Measurements from ENCODE around the gene SUPT3H. TPM values are rescaled to one million over a fixed set of nuclear protein-coding genes. Genes with fewer than 3 reads are reported as not detected.

Gene SUPT3H
- total and polyA plus RNA-seq, 2 of the 8 experiments (the other 6 are each of a cell fraction or from before 2014, with no cell fraction given) = 18.8 to 23.0 TPM

- Histone ChIP-seq H3K23ac (ENCODE audit: insufficient read length) (no peak overlapping the region), H2AFZ (ENCODE audit: low read length) (no peak overlapping the region), H4K20me1 (replicated peaks in 1 of 2; ENCODE audit: control insufficient read depth in 1 of 2, insufficient read depth in 2 of 2, low read length in 2 of 2) (no peaks in the 10 kb centered on the region), H2BK12ac (ENCODE audit: low read depth, low read length) (no peak overlapping the region), H3K18ac (ENCODE audit: extremely low read depth, low read length) (no peak overlapping the region), H3K79me2 (ENCODE audit: control insufficient read depth in 1 of 2, insufficient read depth in 2 of 2, low read length in 2 of 2) (no peaks in the 10 kb centered on the region), H2AK5ac (ENCODE audit: low read depth, low read length) (no peak overlapping the region), H2BK20ac (ENCODE audit: low read length) (no peak overlapping the region), H3K9me3 (ENCODE audit: insufficient read depth in 2 of 2, low read depth in 1 of 2, low read length in 1 of 2) (peaks cover 0 to 2% of the 10 kb centered on the region in 2 experiments; a peak in 2 of 4 replicates), H4K91ac (replicated peaks; ENCODE audit: insufficient read length, low read length) (no peak overlapping the region), H3K4ac (replicated peaks; ENCODE audit: insufficient read length, low read depth, low read length) (no peak overlapping the region), H3K4me3 (ENCODE audit: extremely low read depth in 1 of 4, insufficient read depth in 2 of 4, low read depth in 3 of 4, low read length in 4 of 4) (no peak overlapping the region), H2BK15ac (ENCODE audit: low read length) (no peak overlapping the region), H3K23me2 (ENCODE audit: low read depth, low read length) (no peaks in the 10 kb centered on the region), H3K4me2 (ENCODE audit: insufficient read depth in 1 of 2, low read depth in 2 of 2, low read length in 2 of 2) (no peak overlapping the region), H3K4me1 (replicated peaks in 1 of 4; ENCODE audit: control insufficient read depth in 3 of 4, insufficient read depth in 4 of 4, low read length in 3 of 4) (no peaks in the 10 kb centered on the region; a peak in 1 of 7 replicates), H3K56ac (replicated peaks; ENCODE audit: insufficient read length, low read depth, low read length) (no peak overlapping the region), H4K8ac (ENCODE audit: extremely low read depth, insufficient read depth, low read length) (no peak overlapping the region), H3K79me1 (ENCODE audit: low read depth, low read length) (no peaks in the 10 kb centered on the region; the same call in 1 of the 2 replicates), H3K9ac (replicated peaks in 1 of 4; ENCODE audit: extremely low read depth in 1 of 4, low read depth in 3 of 4, low read length in 3 of 4) (no peak overlapping the region), H3K14ac (ENCODE audit: insufficient read length) (no peak overlapping the region), H3K27ac (ENCODE audit: low read depth, low read length) (no peak overlapping the region), H3K27me3 (replicated peaks in 1 of 4; ENCODE audit: control insufficient read depth in 3 of 4, extremely low read depth in 1 of 4, insufficient read depth in 3 of 4, low read length in 3 of 4) (no peaks in the 10 kb centered on the region), H2BK120ac (replicated peaks; ENCODE audit: low read depth, low read length) (no peak overlapping the region), H4K5ac (ENCODE audit: insufficient read length, low read depth, low read length) (no peak overlapping the region), H3K36me3 (ENCODE audit: control insufficient read depth in 2 of 4, insufficient read depth in 4 of 4, low read length in 3 of 4) (no peaks in the 10 kb centered on the region; a peak in 1 of 8 replicates), H2BK5ac (ENCODE audit: low read depth, low read length) (no peak overlapping the region)
- ChIA-PET POLR2A (ENCODE audit: partially characterized antibody) (no interaction called here), CTCF (ENCODE audit: partially characterized antibody) (interaction anchor here (1.2 kb wide), 1 partner anchor 9 kb away, joined by 5 read pairs; no protein-coding TSS in a partner anchor)
- WGBS, 2 experiments (ENCODE audit: extremely low coverage in 1 of 2, insufficient coverage in 1 of 2, insufficient read length in 1 of 2, insufficient replicate concordance in 2 of 2, low coverage in 1 of 2, low lambda C conversion rate in 2 of 2, missing lambda C conversion rate in 1 of 2) = 92% methylated on average over 1 of the region's 1 CpG; no CpG with 5 or more reads in 1 of the 2 experiments
- no peak for FAIRE-seq
- DNase-seq (ENCODE audit: low read depth in 1 of 2, low spot score in 2 of 2) = no peak
- no peak for TF ChIP-seq ZNF274 (IDR thresholded peaks at IDR 0.05; ENCODE audit: borderline replicate concordance, extremely low read depth, low read length)
- no peak for TF ChIP-seq USF2 (IDR thresholded peaks at IDR 0.05; ENCODE audit: low read length)
- no peak for TF ChIP-seq EZH2 (IDR thresholded peaks at IDR 0.05; ENCODE audit: low read depth, low read length, severe bottlenecking)
- TF ChIP-seq SIX5 (IDR thresholded peaks at IDR 0.05; ENCODE audit: low read depth, low read length) = no peak
- no peak for TF ChIP-seq HDAC2 (IDR thresholded peaks at IDR 0.05; ENCODE audit: borderline replicate concordance in 1 of 2, low read depth in 2 of 2, low read length in 2 of 2)
- no peak for TF ChIP-seq CHD1 (IDR thresholded peaks at IDR 0.05; ENCODE audit: low read depth, low read length)
- no peak for TF ChIP-seq CBX8 (IDR thresholded peaks at IDR 0.05; ENCODE audit: borderline replicate concordance, low read depth, low read length)
- TF ChIP-seq SAP30 (IDR thresholded peaks at IDR 0.05; ENCODE audit: insufficient read depth, insufficient replicate concordance, low read length) = no peak
- no peak for TF ChIP-seq SP1 (IDR thresholded peaks at IDR 0.05; ENCODE audit: low read depth, low read length)
- TF ChIP-seq NRF1 (IDR thresholded peaks at IDR 0.05; ENCODE audit: low read depth, low read length) = no peak; the same call in 1 of the 2 replicates
- TF ChIP-seq TCF12 (IDR thresholded peaks at IDR 0.05; ENCODE audit: low read depth, low read length) = no peak
- TF ChIP-seq POLR2A (IDR thresholded peaks at IDR 0.05; ENCODE audit: control extremely low read depth in 1 of 2, low read depth in 2 of 2, low read length in 2 of 2) = no peak
Observed at GRCh38 chr6:45206793-45207492, 170.8 kb downstream of the SUPT3H start.
